Caco-2 (cell line): ENCODE results near the gene FMO1. TPM values are rescaled to one million over a fixed set of nuclear protein-coding genes. Genes with fewer than 3 reads are reported as not detected.

ENCODE experiments used
- BruUV-seq: library from RNA; stranded (reverse); fragments of 400-500 nt; replicated peaks from 2 replicates; lab custom pipeline; 2021; lab: Mats Ljungman, UMichigan
- CTCF ChIA-PET: fragments of 300-600 bp; sonication (Branson Sonifier 250); formaldehyde crosslinking; loops from one replicate; lab custom pipeline; 2022; ENCODE audit warnings: antibody characterized with exemption; lab: Charles Lee
- POLR2A ChIA-PET: fragments of 300-600 bp; sonication (Branson Sonifier 250); formaldehyde crosslinking; loops from one replicate; lab custom pipeline; 2022; ENCODE audit warnings: antibody characterized with exemption; lab: Charles Lee
- DNase-seq, 2 experiments: peaks; one replicate each; pipeline versions ENCODE4 v3.0.0 to v3.0.0-alpha.2; 2020 to 2022
- H3K27me3 ChIP-seq: replicated peaks from 2 replicates; pipeline ENCODE4 v1.6.0; 2011; ENCODE audit warnings: low read length; ENCODE audit not compliant: control insufficient read depth, insufficient read depth
- H3K36me3 ChIP-seq: 2 replicates; pipeline ENCODE4 v1.5.1; 2011; ENCODE audit warnings: low read length; ENCODE audit not compliant: control insufficient read depth, insufficient read depth
- H3K4me1 ChIP-seq: fragments of 250-450 bp; sonication (Bioruptor Pico); 2 replicates; pipeline ENCODE4 v1.5.1; 2020; ENCODE audit warnings: mild to moderate bottlenecking
- H3K4me3 ChIP-seq: 2 replicates; pipeline ENCODE4 v1.5.1; 2011; ENCODE audit warnings: low read depth, mild to moderate bottlenecking, control low read depth, low read length
- H3K9me3 ChIP-seq: fragments of 250-450 bp; sonication (Bioruptor Pico); 2 replicates; pipeline ENCODE4 v1.5.1; 2020; ENCODE audit warnings: mild to moderate bottlenecking, moderate library complexity
- H3K27ac Mint-ChIP-seq: one replicate; pipeline ENCODE4 v1.8.0; 2022; ENCODE audit warnings: mixed read lengths; ENCODE audit not compliant: unreplicated experiment
- H3K27me3 Mint-ChIP-seq: one replicate; pipeline ENCODE4 v1.8.0; 2022; ENCODE audit warnings: mixed read lengths; ENCODE audit not compliant: insufficient read depth, unreplicated experiment
- H3K36me3 Mint-ChIP-seq: one replicate; pipeline ENCODE4 v1.8.0; 2022; ENCODE audit warnings: mild to moderate bottlenecking, mixed read lengths; ENCODE audit not compliant: insufficient read depth, unreplicated experiment
- H3K4me1 Mint-ChIP-seq: one replicate; pipeline ENCODE4 v1.8.0; 2022; ENCODE audit warnings: low read depth, mixed read lengths; ENCODE audit not compliant: unreplicated experiment
- H3K4me3 Mint-ChIP-seq: one replicate; pipeline ENCODE4 v1.8.0; 2022; ENCODE audit warnings: mild to moderate bottlenecking, moderate library complexity, mixed read lengths; ENCODE audit not compliant: unreplicated experiment
- H3K9me3 Mint-ChIP-seq: one replicate; pipeline ENCODE4 v1.8.0; 2022; ENCODE audit warnings: mixed read lengths; ENCODE audit not compliant: unreplicated experiment
- CTCF ChIP-seq, 2 experiments: fragments of 200-600 bp in 1 of 2; IDR thresholded peaks; 1 replicate in 1 of 2; 2 replicates in 1 of 2; pipeline versions ENCODE4 v1.5.1 to v1.8.0; 2011 to 2022; ENCODE audit warnings: antibody characterized with exemption in 1 of 2, control low read depth in 1 of 2, inconsistent platforms in 1 of 2, low read depth in 1 of 2, low read length in 1 of 2, mild to moderate bottlenecking in 1 of 2, moderate library complexity in 1 of 2; ENCODE audit not compliant: insufficient read depth in 1 of 2, severe bottlenecking in 1 of 2, unreplicated experiment in 1 of 2
- intact Hi-C: fragments of 100-400 bp; cut with micrococcal nuclease; formaldehyde crosslinking; loops from one replicate; pipeline ENCODE4 v1.10.0; 2022; ENCODE audit not compliant: unreplicated experiment
- total RNA-seq: library from RNA; stranded (reverse); gene quantifications from 2 replicates; pipeline ENCODE4 v1.2.3, GENCODE V29; 2022

The FMO1 gene
- total RNA-seq, 1 experiment from 2014 or later = not detected

DNA sequence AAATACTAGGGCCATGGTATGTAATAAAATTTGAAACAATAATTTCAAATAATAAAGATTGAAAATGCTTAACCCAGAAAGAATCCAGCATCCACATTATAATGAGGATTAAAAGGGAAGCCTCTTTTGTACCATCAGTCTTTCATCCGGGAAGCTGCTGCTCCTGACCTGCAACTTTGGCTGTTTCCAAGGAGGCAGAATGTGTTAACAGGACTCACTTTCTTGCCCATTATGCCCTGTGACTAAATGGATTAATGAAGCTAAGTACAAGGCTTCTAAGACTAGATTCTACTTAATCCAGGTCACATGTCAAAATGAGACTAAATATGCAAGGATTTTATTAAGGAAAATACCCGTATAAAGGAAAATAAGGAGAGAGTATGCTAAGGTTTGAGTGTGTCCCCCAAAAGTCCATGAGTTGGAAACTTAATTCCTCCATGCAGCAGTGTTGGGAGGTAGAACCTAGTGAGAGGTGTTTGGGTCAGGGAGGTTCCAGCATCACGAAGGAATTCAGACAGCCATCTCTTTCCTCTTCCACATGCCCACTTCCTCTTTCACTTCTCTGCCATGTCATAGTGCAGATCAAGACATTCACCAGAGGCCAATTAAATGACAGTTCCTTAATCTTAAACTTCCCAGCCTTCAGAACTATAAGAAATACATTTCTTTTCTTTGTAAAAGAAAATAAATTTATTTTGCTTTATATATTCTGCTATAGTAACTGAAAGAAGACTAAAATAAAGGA, 35.5 kb upstream of the FMO1 start:
- Mint-ChIP-seq H3K4me1 (no peaks in the 10 kb centered on the region), H3K4me3 (no peak overlapping the region), H3K36me3 (no peaks in the 10 kb centered on the region), H3K27me3 (no peaks in the 10 kb centered on the region), H3K9me3 (no peaks in the 10 kb centered on the region), H3K27ac (no peak overlapping the region)
- DNase-seq = no peak
- H3K4me1 ChIP-seq = peaks cover 18% of the 10 kb centered on the region
- no TSS peak for BruUV-seq
- ChIA-PET CTCF (no interaction called here), POLR2A (no interaction called here)
- TF ChIP-seq CTCF (IDR thresholded peaks at IDR 0.05; ENCODE audit: insufficient read depth in 1 of 2, low read depth in 1 of 2, low read length in 1 of 2, severe bottlenecking in 1 of 2, unreplicated experiment in 1 of 2) = no peak
- no peaks in the 10 kb centered on the region for H3K36me3 ChIP-seq
- intact Hi-C loops = loop anchor here (5.0 kb wide), 1 partner anchor 245 kb away; no protein-coding TSS in a partner anchor
- no peaks in the 10 kb centered on the region for H3K9me3 ChIP-seq
- no peaks in the 10 kb centered on the region for H3K27me3 ChIP-seq
- no peak overlapping the region for H3K4me3 ChIP-seq

DNA sequence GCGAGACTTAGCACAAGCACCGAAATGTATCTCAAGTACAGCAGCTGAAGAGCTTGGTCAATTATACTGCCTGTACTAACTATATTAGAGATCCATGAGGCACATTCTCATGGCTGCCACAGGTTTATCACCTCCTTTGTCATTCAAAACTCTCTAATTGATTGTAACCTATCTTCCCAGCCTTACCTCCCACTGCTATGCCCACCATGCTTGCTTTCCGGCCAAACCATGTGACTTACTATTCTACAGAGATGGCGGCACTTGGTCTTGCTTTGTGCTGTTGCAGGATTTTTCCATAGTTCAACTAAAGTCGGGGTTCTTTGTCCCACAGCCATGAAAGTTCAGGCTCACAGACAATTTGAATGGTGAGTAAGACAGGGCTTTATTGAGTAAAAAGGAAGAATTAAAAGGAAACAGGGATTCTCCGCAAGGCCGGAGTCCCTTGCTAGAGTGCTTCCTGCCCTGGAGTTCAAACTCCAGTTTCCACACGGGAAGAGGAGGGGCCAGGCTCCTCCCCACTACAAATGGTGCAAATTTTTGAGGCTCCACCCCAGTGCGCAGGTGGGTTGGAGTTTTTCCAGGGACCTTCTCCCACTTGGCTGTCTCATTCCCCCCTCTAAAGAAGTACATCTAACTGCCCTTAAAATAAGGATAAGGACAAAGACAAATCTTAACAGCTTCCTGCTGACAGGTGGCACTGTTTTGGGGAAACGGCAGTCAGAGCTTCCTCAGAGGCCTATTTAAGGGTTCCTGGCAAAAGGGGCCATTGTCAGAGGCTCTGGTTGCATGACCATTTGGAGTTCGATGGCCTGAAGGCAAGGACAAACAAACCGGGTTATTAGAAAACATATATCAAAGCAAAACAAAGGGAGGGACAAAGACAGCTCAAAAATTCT, 34.5 kb upstream of the FMO1 start:
- no peak overlapping the region for H3K4me3 Mint-ChIP-seq
- CTCF ChIA-PET = interaction anchor here (0.7 to 1.2 kb wide), 2 partner anchors 13 to 100 kb away, joined by 3 read pairs; partner anchors contain the start of gene FMO4

More for the DNA sequence above, 34.5 kb upstream of the FMO1 start:
- Mint-ChIP-seq H3K36me3 (no peaks in the 10 kb centered on the region), H3K27me3 (no peaks in the 10 kb centered on the region), H3K27ac (no peak overlapping the region), H3K9me3 (no peaks in the 10 kb centered on the region), H3K4me1 (no peaks in the 10 kb centered on the region)
- peaks cover 18% of the 10 kb centered on the region for H3K4me1 ChIP-seq
- POLR2A ChIA-PET = no interaction called here
- H3K4me3 ChIP-seq = no peak overlapping the region
- no peak for DNase-seq
- H3K9me3 ChIP-seq = no peaks in the 10 kb centered on the region
- BruUV-seq = no TSS peak
- no peaks in the 10 kb centered on the region for H3K27me3 ChIP-seq
- no peak for TF ChIP-seq CTCF (IDR thresholded peaks at IDR 0.05; ENCODE audit: insufficient read depth in 1 of 2, low read depth in 1 of 2, low read length in 1 of 2, severe bottlenecking in 1 of 2, unreplicated experiment in 1 of 2)
- H3K36me3 ChIP-seq = no peaks in the 10 kb centered on the region
- intact Hi-C loops = loop anchor here (5.0 kb wide), 1 partner anchor 247 kb away; no protein-coding TSS in a partner anchor
